B cell (primary cell): ENCODE data around the gene PITX2.

Experiments used
- CTCF ChIP-seq: fragments of 200-600 bp; IDR thresholded peaks from one replicate; pipeline ENCODE4 v1.8.0; 2022; ENCODE audit warnings: antibody characterized with exemption, mild to moderate bottlenecking
- EZH2 ChIP-seq: IDR thresholded peaks from 2 replicates; pipeline ENCODE4 v1.6.1; 2012; ENCODE audit warnings: borderline replicate concordance, low read depth, mild to moderate bottlenecking, moderate library complexity, low read length; ENCODE audit not compliant: insufficient read depth, poor library complexity, severe bottlenecking

- no peak for TF ChIP-seq CTCF
- peak; percentile 21 for TF ChIP-seq EZH2
These were observed 10.8 kb upstream of the PITX2 start for GRCh38 chr4:110633358-110634341.
